Ecto neural progenitor cell (in vitro differentiated cells): ENCODE results near the gene ARSB.
"Not testable (repeated sequence)": the region's sequence is repeated elsewhere in the genome, so short reads cannot be mapped to it uniquely, and the experiment has no call there.

Experiments used
- DNase-seq: peaks from one replicate; pipeline ENCODE4 v3.0.0-alpha.2; 2018; ENCODE audit warnings: low spot score

ARSB gene

DNA sequence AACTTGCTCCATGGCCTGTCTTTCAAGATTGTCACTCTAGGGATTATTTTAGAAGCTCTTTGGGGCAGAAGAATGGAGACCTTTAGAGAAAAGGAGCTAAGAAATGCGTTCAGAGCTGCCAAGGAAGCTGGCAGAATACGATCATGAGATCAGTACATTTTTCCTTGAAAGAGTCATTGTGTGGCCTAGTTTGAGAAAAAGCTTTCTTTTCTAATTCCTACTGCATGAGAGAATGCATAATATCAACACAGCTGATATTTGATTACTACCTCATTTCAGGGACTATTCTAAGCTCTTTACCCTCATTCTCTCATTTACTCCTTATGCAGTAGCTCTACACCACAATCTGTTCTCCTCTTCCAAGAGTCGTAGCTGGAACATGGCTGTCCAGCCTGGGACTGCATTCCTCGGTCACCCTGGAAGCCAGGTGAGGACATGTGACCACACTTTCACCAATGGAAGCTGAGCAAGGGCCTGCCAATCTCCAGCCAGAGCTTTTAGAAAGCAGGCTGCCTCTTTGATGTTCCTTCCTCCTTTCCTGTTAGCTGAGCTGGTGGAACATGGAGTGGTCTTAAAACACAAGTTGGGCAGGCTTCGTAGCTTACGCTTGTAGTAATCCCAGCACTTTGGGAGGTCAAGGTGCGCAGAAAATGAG is 237.3 kb downstream of the ARSB start:
- DNase-seq: no peak

GRCh38 chr5:78747055-78747454 is 238.1 kb downstream of the ARSB start:
- no peak for DNase-seq

DNA sequence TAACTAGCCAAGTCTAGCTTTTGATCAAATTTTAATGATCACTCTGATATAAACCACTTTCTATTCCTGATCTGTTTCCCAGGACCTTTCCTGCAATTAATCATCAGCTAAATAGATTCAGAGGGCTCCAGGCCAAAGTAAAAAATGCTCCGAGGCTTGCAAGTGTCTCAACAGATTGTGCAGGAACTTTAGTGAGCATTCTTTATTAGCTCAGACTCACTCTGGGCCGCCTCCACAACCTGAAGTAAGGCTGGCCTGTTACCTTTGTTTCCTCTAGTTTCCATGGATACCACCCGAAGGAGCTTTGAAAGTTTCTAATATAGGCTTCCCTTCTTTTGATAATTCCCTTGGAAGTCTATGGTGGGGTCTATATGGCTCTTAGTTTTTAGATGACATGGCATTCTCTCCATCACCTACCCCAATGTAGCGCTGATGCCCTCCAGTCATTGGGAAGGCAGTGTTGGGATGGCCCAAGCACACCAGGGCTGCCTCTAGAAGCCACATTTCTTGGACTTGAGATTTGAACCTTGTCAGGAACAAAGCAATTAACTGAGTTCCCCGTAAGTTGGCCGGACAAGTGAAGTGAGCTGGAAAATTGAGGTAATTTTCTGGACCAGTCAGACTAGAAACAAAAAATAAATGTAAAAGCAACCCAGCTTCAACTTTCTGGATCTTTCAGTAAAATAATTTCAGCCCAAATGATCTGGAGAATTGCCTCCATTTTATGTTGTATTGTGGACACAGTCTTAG is 238.9 kb downstream of the ARSB start:
- DNase-seq: no peak

GRCh38 chr5:78744951-78745534 is 240.1 kb downstream of the ARSB start:
- DNase-seq: no peak

- DNase-seq: no peak
These were observed 244.1 kb downstream of the ARSB start for GRCh38 chr5:78741019-78741418.

GRCh38 chr5:78738693-78739300 is 246.3 kb downstream of the ARSB start:
- DNase-seq: no peak

DNA sequence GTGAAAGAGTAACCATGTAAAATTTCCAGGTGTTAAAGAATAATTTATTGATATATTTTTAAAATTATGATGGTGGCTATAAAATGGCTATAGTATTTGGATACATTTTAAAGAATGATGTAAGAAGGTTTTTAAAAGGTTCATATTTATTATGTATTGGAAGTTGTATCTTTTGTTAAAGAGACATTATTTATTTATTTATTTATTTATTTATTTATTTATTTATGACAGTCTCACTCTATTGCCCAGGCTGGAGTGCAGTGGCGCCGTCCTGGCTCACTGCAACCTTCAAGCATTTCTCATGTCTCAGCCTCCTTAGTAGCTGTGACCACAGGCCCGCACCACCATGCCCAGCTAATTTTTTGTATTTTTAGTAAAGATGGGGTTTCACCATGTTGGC is 247.0 kb downstream of the ARSB start:
- no peak for DNase-seq

DNA sequence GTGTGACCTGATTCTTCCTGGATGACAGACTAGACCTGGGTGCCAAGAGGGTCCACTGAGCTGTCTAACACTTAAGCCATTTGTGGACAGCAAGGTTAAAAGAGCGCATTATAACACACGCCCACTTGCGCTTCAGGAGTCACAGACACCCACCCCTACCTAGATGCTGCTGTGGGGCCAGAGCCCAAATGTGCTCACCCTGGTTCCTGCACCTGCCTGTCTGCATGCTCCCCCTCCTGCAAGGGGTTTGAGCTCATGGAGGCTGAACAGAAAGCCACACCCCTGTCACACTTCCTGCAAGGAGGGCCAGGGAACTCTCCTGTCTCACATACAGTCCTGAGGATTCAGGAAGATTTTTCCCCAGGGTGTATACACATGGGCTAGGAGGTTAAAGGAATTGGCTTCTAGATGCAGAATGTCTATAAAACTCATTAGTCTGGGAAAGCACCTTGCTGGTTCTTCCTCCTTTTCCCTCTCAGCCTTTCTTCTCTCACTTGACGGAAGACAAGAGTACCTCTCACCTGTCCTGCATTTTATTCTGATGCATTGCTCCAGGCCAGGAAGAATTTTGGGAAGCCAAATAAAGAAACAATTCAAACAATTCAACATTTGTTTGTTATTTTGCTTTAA is 249.2 kb downstream of the ARSB start:
- DNase-seq: no peak

- DNase-seq: no peak
These were observed 250.2 kb downstream of the ARSB start for GRCh38 chr5:78734950-78735349.

DNA sequence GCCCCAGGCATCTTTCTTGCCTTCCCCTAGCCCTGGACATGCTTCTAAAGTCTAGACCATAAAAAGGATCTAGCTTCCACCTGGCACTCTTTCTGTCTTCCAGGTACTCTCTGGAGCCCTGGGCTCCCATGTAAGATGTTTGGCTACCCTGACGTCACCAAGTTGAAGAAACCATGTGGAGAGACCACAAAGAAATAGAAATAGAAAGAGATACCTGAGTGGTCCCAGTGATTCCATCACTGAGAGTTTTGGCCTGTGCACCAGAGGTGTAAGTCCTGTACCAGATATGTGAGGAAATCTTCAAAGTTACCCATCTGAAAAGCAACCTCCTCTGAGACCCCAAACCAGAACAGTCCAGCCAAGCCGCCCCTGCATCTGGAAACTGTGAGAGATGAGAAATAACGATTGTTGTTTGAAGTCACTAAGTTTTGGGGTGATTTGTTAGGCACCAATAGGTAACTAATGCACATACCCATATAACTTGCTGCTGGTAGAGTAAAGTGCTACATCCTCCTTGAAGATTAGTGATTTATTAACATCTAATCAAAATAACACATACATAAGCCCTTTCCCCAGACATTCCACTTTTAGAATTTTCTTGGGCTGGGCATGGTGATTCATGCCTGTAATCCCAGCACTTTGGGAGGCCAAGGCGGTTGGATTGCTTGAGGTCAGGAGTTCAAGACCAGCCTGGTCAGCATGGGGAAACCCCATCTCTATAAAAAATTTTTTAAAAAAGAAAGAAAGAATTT is 250.8 kb downstream of the ARSB start:
- DNase-seq: no peak

DNA sequence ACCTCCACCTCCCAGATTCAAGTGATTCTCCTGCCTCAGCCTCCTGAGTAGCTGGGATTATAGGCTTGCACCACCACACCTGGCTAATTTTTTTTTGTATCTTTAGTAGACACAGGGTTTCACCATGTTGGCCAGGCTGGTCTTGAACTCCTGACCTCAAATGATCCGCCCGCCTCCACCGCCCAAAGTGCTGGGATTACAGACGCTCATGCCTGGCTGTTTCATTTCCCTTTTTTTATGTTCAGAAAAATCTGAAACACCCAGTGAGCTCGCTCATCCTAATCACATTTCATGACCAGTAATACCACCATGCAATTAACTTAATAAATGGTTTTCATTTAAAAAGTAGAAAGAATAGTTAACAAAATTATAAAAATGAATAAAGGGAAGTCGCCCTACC is 252.4 kb downstream of the ARSB start:
- not testable (repeated sequence) for DNase-seq

DNA sequence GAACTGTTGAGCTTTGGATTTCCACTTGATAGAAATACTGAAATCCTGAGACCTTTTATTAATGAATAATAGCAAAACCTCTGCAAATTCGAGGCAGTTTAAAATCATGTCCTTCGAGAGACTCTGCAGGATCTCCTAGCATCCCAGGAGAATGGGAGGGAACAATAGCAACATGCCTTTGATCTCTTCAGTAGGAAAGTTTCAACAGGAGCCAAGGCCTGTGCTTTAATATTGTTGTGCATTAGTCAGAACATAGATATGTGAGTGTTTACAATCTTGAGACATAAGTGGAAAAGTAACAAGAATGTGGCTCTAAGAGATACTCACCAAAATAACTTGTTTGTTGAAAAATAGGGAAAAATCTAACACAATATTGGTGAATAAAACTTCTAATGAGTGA is 253.2 kb downstream of the ARSB start:
- no peak for DNase-seq

GRCh38 chr5:78730300-78731094 is 254.6 kb downstream of the ARSB start:
- no peak for DNase-seq

DNA sequence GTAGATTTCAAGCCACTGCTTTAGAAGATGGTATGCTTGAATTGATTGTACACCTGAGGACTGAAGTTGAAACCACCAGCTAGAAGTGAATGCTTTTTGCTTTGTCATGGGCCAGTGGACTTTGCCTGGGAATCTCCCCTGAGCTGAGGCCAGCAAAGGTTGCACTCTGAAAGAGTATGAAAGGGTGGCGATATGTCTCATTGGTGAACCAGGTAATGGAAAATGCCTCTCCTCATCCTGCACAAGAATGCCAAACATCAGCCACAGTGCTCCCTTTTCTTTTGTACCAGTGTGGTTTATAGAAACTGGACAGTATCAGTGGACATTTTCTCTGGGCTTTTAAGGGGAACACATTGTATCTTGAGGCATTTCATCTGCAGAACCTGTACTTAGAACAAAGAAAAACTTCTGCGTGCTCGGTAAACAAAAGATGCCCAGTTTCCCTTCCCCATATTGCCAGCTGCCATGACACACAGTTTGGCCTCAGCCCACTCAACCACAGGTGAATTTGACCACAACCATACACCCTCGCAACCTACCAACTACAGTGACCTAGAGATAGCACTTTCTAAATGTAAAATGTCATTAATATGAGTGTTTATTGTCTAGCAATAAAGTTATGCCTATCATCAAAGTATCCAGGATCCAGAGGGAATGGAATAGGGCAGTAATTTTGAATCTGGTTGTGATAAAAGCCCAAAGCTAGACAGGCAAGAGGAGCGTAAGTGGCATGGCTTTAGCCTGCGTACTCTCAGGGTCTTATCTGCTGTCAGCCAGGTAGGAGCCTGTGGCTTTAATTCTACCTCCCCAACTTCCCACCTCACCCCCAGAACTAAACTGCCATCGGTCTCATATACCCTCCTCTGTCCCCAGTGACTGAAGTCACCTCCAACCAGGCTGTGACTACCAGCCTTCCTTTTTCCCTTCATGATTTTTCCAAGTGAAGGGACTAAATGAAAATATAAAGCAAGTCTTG is 257.0 kb downstream of the ARSB start:
- no peak for DNase-seq
